NCI-H748 treated with DMSO at 0.1 percent for 48 hours (cell line): ENCODE results near the gene EAPP.
"Not testable (repeated sequence)": the region's sequence is repeated elsewhere in the genome, so short reads cannot be mapped to it uniquely, and the experiment has no call there.

ENCODE experiments used
- DNase-seq: peaks from one replicate; lab custom pipeline; 2025; lab: John Stamatoyannopoulos, UW

The EAPP gene, protein sequence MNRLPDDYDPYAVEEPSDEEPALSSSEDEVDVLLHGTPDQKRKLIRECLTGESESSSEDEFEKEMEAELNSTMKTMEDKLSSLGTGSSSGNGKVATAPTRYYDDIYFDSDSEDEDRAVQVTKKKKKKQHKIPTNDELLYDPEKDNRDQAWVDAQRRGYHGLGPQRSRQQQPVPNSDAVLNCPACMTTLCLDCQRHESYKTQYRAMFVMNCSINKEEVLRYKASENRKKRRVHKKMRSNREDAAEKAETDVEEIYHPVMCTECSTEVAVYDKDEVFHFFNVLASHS

DNA sequence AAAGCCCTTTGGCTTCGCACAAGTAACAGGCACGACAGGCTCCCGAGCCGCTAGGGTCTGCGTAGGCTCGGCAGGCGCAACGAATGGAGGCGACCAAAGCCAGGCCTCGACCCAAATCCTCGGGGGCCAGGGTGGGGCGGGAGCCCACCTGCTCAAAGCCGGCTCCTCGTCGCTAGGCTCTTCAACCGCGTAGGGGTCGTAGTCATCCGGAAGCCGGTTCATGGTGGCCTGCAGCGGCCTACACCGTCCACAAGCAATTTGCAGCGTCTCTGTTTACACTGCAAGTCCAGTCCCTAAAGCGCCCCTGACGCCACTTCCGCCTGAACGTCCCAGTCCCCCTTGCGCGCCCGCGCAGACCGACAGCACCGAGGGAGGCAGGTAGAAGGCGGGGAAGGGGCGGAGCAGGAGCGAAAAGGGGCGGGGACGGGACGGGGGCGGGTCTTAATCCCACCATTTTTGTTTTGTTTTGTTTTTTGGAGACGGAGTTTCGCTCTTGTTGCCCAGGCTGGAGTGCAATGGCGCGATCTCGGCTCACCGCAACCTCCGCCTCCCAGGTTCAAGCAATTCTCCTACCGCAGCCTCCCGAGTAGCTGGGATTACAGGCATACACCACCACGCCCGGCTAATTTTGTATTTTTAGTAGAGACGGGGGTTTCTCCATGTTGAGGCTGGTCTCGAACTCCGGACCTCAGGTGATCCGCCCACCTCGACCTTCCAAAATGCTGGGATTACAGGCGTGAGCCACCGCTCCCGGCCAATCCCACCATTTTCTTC, at the start of gene EAPP:
TSS of gene EAPP (minus strand) at position 295 of the 774 bp plus-strand sequence. CDS start at position 222, 73 bp downstream.
- no peak for DNase-seq

DNA sequence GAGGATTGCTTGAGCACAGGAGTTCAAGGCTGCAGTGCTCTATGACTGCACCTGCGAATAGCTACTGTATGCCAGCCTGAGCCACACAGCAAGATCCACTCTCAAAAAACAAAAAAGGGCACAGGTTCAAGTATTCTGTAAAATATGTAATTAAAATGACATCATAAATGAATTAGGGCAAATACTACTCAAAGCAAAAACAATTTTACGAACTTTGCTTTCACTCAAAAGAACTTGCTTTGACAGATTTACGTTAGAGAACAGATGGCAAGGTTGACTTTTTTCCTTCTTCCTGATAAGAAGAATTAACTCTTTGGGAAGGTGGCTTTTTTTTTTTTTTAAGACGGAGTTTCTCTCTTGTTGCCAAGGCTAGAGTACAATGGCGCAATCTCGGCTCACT, 44.0 kb upstream of the EAPP start:
- DNase-seq: no peak

DNA sequence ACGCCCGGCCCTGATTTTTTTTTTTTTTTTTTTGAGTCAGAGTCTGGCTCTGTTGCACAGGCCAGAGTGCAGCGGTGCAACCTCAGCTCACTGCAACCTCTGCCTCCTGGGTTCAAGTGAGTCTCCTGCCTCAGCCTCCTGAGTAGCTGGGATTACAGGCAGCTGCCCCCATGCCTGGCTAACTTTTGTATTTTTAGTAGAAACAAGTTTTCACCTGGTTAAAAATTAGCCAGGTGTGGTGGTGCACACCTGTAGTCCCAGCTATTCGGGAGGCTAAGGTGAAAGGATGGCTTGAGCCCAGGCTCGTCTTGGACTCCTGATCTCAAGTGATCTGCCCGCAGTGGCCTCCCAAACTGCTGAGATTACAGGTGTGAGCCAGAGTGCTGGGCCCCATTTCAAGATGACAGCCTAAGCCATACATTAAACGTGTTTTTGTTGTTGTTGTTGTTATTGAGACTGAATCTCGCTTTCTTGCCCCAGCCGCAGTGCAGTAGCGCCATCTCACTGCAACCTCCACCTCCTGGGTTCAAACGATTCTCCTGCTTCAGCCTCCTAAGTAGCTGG, 42.7 kb upstream of the EAPP start:
- no peak for DNase-seq

DNA sequence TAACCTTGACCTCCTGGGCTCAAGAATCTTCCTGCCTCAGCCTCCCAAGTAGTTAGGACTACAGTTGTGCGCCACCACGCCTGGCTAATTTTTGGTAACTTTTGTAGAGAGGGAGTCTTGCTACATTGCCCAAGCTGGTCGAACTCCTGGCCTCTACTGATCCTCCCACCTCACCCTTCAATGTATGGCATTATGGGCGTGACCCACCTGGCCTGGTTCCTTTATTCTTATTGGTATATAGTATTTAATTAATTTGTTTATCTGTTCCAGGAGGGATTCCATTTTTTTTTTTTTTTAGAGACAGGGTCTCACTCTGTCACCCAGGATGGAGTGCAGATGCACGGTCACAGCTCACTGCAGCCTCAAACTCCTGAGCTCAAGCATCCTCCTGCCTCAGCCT, 40.9 kb upstream of the EAPP start:
- DNase-seq: no peak

DNA sequence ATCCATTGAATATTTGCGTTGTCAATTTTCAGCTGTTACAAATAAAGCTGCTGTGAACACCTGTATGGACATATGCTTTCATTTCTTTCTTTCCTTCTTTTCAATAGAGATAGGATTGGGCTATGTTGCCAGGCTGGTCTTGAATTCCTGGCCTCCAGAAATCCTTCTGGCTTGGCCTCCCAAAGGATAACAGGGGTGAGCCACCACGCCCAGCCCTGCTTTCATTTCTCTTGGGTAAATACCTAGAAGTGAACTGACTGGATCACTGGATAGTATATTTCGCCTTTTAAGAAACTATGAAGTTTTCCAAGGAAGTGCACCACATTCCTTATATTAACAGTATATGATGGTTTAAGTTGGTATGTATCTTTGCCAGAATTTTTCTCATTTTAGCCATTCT, 32.3 kb upstream of the EAPP start:
- no peak for DNase-seq

DNA sequence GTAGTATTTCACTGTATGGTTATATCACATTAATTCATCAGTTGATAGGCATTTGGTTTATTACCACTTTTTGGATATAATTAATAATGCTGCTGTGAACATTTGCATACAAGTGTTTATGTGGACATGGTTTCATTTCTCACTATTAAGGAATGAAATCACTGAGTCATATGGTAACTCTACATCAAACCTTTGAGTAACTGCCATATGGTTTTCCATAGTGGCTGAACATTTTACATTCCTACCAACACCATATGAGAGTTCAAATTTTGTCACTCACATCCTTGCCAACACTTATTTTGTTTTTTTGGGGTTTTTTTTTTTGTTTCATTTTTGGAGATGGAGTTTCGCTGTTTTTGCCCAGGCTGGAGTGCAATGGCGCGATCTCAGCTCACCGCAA, 30.2 kb upstream of the EAPP start:
- no peak for DNase-seq

DNA sequence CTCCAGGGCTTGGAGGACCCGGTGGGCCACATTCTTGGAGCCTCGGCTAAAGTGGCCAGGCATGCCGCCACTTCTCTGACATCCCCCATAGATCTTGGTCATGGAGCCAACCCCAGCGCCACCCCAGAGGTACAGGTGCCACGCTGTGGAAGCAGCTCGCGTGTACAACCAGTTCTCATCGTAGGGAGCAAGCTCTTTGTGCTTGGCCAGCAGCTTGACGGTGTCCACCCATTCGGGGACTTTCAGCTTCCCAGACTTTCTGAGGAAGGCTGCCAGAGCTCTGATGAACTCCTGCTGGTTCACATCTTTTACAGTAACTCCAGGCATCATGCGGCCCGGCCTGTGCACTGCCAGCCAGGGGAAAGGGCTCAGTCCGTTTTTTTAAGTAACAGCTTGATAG, 29.3 kb upstream of the EAPP start:
- no peak for DNase-seq

DNA sequence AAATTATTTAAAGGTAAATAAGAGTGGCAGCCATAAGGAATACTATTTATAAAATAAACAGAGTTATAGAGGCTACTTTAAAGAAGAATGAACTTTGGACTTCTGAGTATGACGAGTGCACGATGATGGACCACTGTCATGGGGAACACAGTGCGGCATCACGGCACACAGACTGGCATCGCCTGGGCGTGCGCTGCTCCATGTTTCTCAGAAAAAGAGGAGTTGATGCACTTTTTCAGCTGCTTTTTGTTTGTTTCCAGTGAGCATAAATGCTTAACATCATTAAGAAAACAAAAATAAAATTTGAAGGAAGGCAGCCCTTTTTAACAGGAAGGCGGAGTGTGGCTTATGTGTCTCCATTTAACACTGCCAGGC, 23.3 kb upstream of the EAPP start:
- DNase-seq: no peak

DNA sequence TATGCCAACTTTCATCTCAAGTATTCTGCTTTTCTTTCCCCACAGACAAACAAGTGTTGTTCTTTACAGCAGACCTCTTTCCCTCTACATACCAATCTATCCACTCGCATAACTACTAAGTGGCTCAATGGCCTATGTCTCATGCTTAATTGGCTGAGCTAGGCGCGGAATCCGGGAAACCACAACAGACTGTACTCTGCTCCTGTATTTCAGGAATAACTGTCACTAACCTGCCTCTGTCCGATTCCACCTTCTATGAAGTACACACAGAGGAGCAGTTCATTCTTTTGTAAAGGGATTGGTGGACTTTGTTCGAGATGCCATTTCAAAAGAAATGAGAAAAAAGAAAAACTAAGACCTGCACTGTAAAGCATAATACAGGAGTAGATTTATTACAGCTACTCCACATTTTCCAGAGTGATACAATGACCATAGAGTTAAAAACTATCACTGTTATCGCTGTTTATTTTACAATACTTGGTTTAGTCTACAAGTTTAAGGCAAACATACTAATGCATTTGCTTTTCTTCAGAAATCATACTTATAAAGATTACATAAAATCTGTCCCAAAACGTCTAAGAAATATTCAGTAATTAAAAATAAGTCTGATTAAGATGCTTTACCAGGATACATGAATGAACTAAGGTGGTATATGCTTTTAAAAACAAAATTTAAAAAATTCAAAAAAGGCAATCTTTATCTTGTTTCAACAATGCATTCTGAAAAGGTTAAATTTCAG, 22.7 kb upstream of the EAPP start:
- DNase-seq: not testable (repeated sequence)

DNA sequence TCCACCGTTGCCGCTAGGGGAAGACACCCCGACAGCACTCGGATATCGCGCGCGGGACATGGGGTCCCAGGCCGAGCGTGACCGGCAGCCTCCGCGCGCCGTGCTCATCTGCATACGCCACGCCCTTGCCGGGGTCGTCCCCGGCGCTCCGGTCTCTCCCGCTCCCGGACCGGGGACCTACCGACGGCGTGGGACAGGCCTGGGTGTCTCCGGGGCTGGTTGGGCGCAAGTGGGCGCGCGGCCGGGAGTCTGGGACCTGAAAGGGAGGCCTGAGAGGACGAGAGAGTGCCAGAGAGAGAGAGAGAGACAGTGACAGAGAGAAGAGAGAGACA, 17.0 kb upstream of the EAPP start:
- not testable (repeated sequence) for DNase-seq

DNA sequence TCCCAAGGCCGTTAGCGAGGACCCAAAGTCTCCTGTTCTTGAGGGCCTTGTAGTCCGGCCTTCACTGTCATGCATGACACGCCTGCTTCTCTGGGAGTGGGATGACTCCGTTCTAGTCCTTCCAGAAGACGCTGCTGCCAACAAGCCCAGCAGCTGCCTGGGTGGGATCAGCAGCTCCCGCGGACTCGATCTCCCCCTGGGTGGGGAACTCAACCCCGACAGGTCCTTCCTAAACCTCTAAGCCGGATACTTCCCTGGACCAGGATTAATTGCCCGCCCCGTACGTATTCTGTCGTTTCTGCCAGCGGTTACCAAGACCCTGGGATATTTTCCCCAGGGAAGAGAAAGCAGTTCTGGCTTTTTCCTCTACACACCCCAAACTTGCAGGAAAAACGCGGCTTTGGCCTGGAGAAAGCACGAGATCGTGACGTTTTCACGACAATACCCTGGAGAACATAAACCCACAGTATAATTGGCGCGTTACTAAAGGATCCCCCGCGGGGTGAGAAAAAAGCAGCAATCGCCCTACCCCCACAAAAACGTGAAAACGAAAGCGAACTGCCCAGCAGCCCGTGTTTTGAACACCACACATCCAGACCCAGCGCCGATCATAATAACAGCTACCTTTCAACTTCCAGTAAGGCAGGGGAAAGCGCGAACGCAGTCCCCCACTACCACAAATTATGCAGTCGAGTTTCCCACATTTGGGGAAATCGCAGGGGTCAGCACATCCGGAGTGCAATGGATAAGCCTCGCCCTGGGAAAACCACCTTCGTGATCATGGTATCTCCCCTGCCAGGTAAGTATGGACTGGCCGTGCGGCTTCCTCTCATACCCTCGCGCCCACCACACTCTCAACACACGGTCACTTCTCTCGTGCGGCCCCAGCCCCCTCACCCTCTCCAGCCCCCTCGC, 16.3 kb upstream of the EAPP start:
- DNase-seq: not testable (repeated sequence)

DNA sequence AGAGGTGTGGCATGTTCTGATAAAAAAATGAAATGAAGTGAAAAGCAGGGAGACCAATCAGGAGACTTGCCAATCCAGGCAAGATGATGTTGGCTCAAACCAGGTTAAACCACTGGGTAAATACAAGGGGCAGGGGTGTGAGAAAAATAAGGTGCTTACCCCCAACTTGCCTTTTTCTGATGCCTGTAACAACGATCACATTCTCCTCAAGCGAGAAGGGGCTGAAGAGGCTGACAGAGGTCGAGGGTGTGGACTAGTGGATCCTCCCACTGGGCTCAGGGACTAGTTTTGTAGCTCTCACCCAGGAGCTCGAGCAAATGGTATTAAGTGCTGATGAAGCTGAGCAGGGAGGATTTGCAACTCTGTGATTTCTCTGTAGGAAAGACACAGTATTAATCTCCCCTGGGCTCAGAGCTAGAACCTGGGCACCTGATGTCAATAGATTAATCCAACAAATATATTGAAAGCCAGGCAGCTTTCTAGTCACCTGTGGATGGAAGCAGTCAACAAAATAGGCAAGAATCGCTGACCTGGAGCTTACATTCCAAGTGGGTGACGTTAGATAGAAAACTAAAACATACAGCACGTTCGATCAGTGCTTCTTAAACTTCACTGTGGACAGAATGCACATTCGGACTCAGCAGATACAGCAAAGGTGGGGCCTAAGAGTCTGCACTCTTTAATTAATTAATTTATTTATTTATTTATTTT, 15.2 kb upstream of the EAPP start:
- no peak for DNase-seq

DNA sequence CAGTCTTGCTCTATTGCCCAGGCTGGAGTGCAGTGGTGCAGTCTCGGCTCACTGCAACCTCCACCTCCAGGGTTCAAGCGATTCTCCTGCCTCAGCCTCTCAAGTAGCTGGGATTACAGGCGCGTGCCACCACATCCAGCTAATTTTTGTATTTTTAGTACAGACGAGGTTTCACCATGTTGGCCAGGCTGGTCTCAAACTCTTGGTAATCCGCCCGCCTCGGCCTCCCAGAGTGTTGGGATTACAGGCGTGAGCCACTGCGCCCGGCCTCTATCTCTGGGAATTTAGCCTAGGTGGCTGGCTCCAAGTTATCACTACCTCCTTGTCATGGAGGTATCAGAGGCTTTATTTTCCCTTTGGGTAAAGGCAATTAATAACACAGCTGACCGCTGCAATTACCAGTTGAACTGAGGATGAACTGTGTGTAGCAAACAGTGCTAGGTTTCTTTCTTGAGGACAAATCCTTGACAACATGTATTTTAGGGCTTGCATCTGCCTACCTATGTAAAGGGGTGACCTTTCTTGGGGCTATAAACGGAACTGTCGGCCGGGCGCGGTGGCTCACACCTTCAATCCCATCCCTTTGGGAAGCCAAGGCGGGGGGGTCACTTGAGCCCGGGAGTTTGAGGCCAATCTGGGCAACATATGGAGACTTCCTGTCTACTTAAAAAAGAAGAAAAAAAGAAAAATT, 9.9 kb upstream of the EAPP start:
- not testable (repeated sequence) for DNase-seq

DNA sequence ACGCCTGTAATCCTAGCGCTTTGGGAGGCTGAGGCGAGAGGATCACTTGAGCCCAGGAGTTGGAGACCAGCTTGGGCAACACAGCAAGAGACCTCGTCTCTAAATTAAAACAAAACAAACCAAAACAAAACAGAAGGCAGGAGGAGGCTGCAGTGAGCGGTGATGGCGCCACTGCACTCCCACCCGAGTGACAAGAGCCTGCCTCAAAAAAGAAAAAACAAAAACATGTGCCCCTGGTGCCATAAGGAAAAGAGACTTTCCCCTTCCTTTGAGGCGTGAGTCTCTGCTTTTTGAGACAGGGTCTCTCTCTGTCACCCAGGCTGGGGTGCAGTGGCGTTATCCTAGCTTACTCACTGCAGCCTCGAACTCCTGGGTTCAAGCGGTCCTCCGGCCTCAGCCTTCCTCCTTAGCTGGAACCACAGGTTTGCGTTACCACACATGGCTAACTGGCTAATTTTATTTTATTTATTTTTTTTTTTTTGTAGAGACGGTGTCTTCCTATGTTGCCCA, 9.0 kb upstream of the EAPP start:
- DNase-seq: no peak

DNA sequence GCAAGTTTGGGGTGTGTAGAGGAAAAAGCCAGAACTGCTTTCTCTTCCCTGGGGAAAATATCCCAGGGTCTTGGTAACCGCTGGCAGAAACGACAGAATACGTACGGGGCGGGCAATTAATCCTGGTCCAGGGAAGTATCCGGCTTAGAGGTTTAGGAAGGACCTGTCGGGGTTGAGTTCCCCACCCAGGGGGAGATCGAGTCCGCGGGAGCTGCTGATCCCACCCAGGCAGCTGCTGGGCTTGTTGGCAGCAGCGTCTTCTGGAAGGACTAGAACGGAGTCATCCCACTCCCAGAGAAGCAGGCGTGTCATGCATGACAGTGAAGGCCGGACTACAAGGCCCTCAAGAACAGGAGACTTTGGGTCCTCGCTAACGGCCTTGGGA, 7.6 kb upstream of the EAPP start:
- not testable (repeated sequence) for DNase-seq

DNA sequence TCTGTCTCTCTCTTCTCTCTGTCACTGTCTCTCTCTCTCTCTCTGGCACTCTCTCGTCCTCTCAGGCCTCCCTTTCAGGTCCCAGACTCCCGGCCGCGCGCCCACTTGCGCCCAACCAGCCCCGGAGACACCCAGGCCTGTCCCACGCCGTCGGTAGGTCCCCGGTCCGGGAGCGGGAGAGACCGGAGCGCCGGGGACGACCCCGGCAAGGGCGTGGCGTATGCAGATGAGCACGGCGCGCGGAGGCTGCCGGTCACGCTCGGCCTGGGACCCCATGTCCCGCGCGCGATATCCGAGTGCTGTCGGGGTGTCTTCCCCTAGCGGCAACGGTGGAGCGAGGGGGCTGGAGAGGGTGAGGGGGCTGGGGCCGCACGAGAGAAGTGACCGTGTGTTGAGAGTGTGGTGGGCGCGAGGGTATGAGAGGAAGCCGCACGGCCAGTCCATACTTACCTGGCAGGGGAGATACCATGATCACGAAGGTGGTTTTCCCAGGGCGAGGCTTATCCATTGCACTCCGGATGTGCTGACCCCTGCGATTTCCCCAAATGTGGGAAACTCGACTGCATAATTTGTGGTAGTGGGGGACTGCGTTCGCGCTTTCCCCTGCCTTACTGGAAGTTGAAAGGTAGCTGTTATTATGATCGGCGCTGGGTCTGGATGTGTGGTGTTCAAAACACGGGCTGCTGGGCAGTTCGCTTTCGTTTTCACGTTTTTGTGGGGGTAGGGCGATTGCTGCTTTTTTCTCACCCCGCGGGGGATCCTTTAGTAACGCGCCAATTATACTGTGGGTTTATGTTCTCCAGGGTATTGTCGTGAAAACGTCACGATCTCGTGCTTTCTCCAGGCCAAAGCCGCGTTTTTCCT, 7.0 kb upstream of the EAPP start:
- DNase-seq: not testable (repeated sequence)

DNA sequence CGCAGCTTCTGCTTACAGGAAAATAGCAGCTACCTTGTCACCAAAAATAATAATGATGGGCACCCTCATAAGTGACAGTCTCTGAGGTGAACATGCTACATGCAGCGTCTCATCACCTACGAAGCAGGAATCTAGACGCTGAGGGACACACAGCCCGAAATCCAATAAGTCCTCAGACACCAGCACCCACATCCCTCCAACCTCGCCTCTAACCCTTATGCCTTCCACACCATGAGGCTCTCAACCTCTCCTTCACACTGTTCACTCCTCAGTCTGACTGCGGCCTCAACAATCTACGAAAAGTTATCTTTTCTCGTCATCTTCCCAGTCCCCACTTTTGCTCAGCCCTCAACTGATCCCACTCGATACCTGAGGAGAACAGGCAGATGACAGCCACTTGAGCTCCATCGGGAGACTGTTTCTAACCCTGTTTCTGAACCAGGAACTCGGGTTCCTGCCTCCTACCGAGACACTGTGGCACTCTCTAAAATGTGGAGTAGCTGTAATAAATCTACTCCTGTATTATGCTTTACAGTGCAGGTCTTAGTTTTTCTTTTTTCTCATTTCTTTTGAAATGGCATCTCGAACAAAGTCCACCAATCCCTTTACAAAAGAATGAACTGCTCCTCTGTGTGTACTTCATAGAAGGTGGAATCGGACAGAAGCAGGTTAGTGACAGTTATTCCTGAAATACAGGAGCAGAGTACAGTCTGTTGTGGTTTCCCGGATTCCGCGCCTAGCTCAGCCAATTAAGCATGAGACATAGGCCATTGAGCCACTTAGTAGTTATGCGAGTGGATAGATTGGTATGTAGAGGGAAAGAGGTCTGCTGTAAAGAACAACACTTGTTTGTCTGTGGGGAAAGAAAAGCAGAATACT, 919 bp upstream of the EAPP start:
- not testable (repeated sequence) for DNase-seq

DNA sequence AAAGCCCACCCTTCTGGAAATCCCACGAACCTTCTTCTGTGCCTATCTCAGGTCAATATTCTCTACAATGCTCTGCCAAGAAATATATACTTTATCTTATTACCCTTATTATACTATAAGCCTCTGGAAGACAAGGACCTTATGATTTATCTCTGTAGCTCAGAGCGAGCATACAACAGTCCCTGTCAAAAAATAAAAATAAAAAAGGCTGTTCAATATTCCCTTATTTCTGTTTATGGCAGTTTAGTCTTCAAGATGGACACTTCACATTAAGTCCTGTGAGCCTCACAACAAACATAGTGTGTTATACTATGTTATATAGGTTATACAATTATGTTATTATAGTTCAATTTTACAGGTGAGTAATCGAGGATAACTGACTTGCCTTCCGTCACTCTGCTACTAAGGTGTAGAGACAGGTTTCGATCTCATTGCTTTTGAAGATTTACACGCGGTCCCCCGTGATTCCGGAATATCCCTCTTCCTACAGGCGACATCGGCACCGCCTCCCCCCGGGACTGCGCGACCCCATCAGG, 562 bp downstream of the EAPP start:
- DNase-seq: no peak
